Stimulated activated CD8-positive, alpha-beta memory T cell treated with anti-CD3 and anti-CD28 coated beads, Interleukin-7, amount 100 ng/mL, for 1 hour (primary cell): ENCODE data around the gene MFAP4.

Experiments
- DNase-seq, 2 donors: peaks; one replicate each; pipeline ENCODE4 v3.0.0-alpha.2; 2020; ENCODE audit warnings: low read depth in 2 of 2

Gene MFAP4

GRCh38 chr17:19385521-19385983, 1.4 kb downstream of the MFAP4 start:
- DNase-seq: no peak

GRCh38 chr17:19384723-19385391, 2.1 kb downstream of the MFAP4 start:
- no peak for DNase-seq

- no peak for DNase-seq
These were observed 3.1 kb downstream of the MFAP4 start for GRCh38 chr17:19383681-19384470.

GRCh38 chr17:19382531-19383444, 4.2 kb downstream of the MFAP4 start:
- no peak for DNase-seq

- no peak for DNase-seq
These were observed 5.1 kb downstream of the MFAP4 start for GRCh38 chr17:19381741-19382444.

GRCh38 chr17:19381361-19381740, 5.6 kb downstream of the MFAP4 start:
- no peak for DNase-seq

GRCh38 chr17:19380481-19381301, 6.3 kb downstream of the MFAP4 start:
- no peak for DNase-seq

- DNase-seq: no peak
These were observed 7.5 kb downstream of the MFAP4 start for GRCh38 chr17:19379361-19380065.

GRCh38 chr17:19378416-19379360, 8.3 kb downstream of the MFAP4 start, which contains the start of gene MAPK7:
Gene MAPK7 (plus strand): TSS chr17:19378498. CDS start chr17:19378901, 403 bp downstream.
- DNase-seq: no peak

GRCh38 chr17:19377602-19378415, 9.2 kb downstream of the MFAP4 start:
- DNase-seq: peak; percentile 81 to 88

- no peak for DNase-seq
These were observed 10.2 kb downstream of the MFAP4 start for GRCh38 chr17:19376811-19377210.

GRCh38 chr17:19375732-19376131, 11.3 kb downstream of the MFAP4 start:
- no peak for DNase-seq

- no peak for DNase-seq
These were observed 12.9 kb downstream of the MFAP4 start for GRCh38 chr17:19374136-19374535.

GRCh38 chr17:19372866-19373504, 14.0 kb downstream of the MFAP4 start:
- DNase-seq: no peak

GRCh38 chr17:19372439-19372838, 14.6 kb downstream of the MFAP4 start:
- no peak for DNase-seq

GRCh38 chr17:19372011-19372370, 15.0 kb downstream of the MFAP4 start:
- no peak for DNase-seq

- no peak for DNase-seq
These were observed 15.6 kb downstream of the MFAP4 start for GRCh38 chr17:19371259-19372010.
